RWPE1 (cell line): Measurements from ENCODE around the gene KAT8.

ENCODE experiments used
- CTCF ChIA-PET: fragments of 350-600 bp; sonication (Branson Sonifier 250); formaldehyde crosslinking; extraction: SDS; loops from one replicate; lab custom pipeline; 2021; lab: Yijun Ruan, JAX
- POLR2A ChIA-PET: fragments of 400-600 bp; formaldehyde crosslinking; extraction: SDS; loops from one replicate; lab custom pipeline; 2020; ENCODE audit warnings: antibody characterized with exemption; ENCODE audit not compliant: low non-redundant PET; lab: Yijun Ruan, JAX
- DNase-seq: peaks from one replicate; pipeline ENCODE4 v3.0.0; 2012; ENCODE audit warnings: low spot score
- H3K27ac ChIP-seq: fragments of 450-650 bp; 2 replicates; pipeline ENCODE4 v1.5.1; 2017
- CTCF ChIP-seq: fragments of 450-650 bp; conservative IDR thresholded peaks from 2 replicates; pipeline ENCODE4 v1.5.1; 2017; ENCODE audit warnings: low read depth, mild to moderate bottlenecking

KAT8 gene

DNA sequence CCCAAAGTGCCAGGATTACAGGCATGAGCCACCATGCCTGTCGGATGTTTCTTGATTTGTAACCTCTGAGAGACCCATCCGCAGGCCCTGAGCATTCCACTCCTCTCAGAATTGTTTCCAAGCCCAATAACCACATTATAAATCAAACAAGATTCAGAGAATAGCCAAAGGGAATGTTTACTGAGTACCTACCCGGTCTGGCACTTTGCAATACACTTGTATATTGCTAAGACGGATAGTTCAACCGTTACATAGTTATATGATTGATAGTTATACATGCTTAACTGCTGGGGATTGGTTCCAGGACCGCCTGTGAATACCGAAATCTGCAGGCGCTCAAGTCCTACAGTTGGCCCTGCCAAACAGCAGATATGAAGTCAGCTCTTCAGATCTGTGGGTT lies 3.0 kb upstream of the KAT8 start:
- TF ChIP-seq CTCF = no peak
- peak overlapping the region; percentile 92 for H3K27ac ChIP-seq
- ChIA-PET POLR2A (no interaction called here), CTCF (interaction anchor here (0.7 to 1.1 kb wide), 2 partner anchors 28 to 172 kb away, joined by 3 to 7 read pairs; no protein-coding TSS in a partner anchor)
- DNase-seq = no peak

GRCh38 chr16:31118223-31119155 lies 1.0 kb downstream of the KAT8 start:
- ChIA-PET CTCF (interaction anchor here (0.7 to 1.4 kb wide), 5 partner anchors 19 to 333 kb away, joined by 3 to 7 read pairs (median 3); no protein-coding TSS in a partner anchor), POLR2A (interaction anchor here (0.5 to 1.7 kb wide), 7 partner anchors 10 to 29 kb away, joined by 3 to 15 read pairs (median 5); partner anchors contain the start of gene PRSS8)
- no peak for TF ChIP-seq CTCF
- H3K27ac ChIP-seq = peak overlapping the region; percentile 92
- peak; percentile 69 for DNase-seq

GRCh38 chr16:31120129-31120528 lies 2.7 kb downstream of the KAT8 start:
- H3K27ac ChIP-seq = peak overlapping the region; percentile 92
- no peak for TF ChIP-seq CTCF
- DNase-seq = no peak
- CTCF ChIA-PET = interaction anchor here (0.6 to 1.5 kb wide), 5 partner anchors 21 to 166 kb away, joined by 3 to 7 read pairs (median 4); no protein-coding TSS in a partner anchor
- POLR2A ChIA-PET = no interaction called here

DNA sequence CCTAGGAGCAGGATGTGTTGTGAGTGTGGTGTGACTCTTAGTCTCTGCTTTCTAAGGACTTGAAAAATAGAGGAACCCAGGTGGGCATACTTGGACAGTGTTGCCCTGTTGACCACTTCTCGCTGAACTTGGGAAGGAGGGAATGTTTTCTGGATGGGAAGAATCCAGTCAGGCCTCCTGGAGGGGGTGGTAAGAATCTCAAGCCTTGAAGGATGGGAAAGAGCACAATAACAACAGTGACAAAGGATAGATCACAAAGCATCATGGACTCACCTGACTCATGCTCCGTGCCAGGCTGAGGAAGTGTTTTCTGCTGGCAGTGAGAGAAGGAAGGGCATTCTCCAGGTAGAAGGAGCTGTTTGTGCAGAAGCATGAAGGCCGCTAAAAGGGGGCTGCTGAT lies 8.4 kb downstream of the KAT8 start:
- H3K27ac ChIP-seq = peak overlapping the region; percentile 98
- ChIA-PET CTCF (no interaction called here), POLR2A (no interaction called here)
- no peak for DNase-seq
- TF ChIP-seq CTCF = no peak

DNA sequence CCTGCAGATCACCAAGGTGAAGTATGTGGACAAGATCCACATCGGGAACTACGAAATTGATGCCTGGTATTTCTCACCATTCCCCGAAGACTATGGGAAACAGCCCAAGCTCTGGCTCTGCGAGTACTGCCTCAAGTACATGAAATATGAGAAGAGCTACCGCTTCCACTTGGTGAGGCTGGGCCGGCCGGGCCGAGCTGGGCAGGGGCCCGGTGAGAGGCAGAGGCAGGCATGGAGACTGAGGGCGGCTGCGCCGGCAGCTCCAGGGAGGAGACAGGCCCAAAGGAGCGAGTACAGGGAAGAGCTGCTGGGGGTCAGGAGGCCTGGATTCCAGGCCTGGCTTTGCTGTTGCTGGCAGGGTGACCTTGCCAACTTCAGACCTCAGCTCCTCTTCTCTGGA lies 9.7 kb downstream of the KAT8 start:
- no peak for TF ChIP-seq CTCF
- H3K27ac ChIP-seq = peak overlapping the region; percentile 98
- ChIA-PET CTCF (no interaction called here), POLR2A (no interaction called here)
- no peak for DNase-seq

- peak overlapping the region; percentile 98 for H3K27ac ChIP-seq
- no peak for TF ChIP-seq CTCF
- CTCF ChIA-PET = no interaction called here
- no peak for DNase-seq
- POLR2A ChIA-PET = interaction anchor here (0.5 to 1.5 kb wide), 2 partner anchors 11 to 12 kb away, joined by 4 to 5 read pairs; partner anchors contain the start of gene KAT8
Observed at GRCh38 chr16:31128711-31129567, 11.5 kb downstream of the KAT8 start.
